Stimulated activated naive CD8-positive, alpha-beta T cell treated with anti-CD3 and anti-CD28 coated beads, Interleukin-15, Interleukin-2, amounts not matched to agents 100 ng/mL and 50 ng/mL, for 24 hours (primary cell): ENCODE results near the gene KRT73.

Experiments used
- H3K27ac Mint-ChIP-seq: one replicate; pipeline ENCODE4 v1.8.0; 2021; ENCODE audit warnings: mild to moderate bottlenecking, mixed read lengths
- H3K27me3 Mint-ChIP-seq: one replicate; pipeline ENCODE4 v1.8.0; 2021; ENCODE audit warnings: mixed read lengths
- H3K36me3 Mint-ChIP-seq: one replicate; pipeline ENCODE4 v1.8.0; 2021; ENCODE audit warnings: low read depth, mixed read lengths
- H3K4me1 Mint-ChIP-seq: one replicate; pipeline ENCODE4 v1.8.0; 2021; ENCODE audit warnings: low read depth, mixed read lengths
- H3K4me3 Mint-ChIP-seq: one replicate; pipeline ENCODE4 v1.8.0; 2021; ENCODE audit warnings: mild to moderate bottlenecking, mixed read lengths
- H3K9me3 Mint-ChIP-seq: one replicate; pipeline ENCODE4 v1.8.0; 2021; ENCODE audit warnings: mixed read lengths

KRT73 gene

DNA sequence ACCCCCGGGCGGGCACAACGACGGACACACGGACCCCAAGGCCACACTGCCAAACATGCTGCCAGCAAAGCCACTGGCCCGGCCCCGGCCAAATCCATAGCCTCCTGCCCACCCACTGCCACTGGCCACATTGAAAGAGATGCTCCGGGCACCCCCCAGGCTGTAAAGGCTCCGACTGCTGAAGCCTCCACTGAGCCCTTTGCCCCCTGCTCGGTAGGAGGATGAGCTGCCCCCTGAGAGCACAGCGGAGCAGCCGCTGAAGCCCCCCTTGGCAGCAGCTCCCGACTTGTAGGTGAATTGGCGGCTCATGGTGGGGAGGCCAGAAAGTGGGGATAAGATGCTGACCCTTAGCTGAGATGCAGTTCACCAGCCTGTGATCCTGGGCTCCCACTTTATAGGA is at the start of gene KRT73:
Gene KRT73, minus strand, starts transcription at position 344 of the 400 bp plus-strand sequence. Its CDS starts 35 bp downstream, at position 309.
- Mint-ChIP-seq H3K36me3 (no peaks in the 10 kb centered on the region), H3K9me3 (no peaks in the 10 kb centered on the region), H3K27ac (no peak within 1 kb of the TSS), H3K4me3 (no peak within 1 kb of the TSS), H3K27me3 (no peaks in the 10 kb centered on the region), H3K4me1 (peaks cover 61% of the 10 kb centered on the region)

GRCh38 chr12:52667931-52668330 is 49.6 kb upstream of the KRT73 start:
- Mint-ChIP-seq H3K9me3 (no peaks in the 10 kb centered on the region), H3K4me3 (no peak overlapping the region), H3K36me3 (no peaks in the 10 kb centered on the region), H3K27ac (no peak overlapping the region), H3K27me3 (no peaks in the 10 kb centered on the region), H3K4me1 (no peaks in the 10 kb centered on the region)

DNA sequence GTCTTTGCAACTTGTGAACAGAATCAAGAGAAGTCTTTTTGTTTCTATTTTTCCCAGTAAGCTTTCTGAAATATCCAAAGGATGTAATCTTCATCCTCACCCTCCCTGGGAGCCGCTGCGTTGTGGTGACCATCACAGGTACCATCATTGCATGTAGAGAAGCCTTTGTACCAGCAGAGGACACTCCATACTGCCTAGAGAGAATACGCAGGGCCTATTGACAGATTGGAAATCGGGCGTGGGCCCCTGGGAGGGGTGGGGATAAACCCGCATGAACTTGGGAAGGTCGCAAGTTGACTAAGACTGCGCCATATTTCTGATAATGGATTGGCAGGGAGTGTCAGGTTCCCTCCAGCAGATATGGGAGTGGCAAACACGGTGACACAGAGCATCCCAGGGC is 49.1 kb upstream of the KRT73 start:
- Mint-ChIP-seq H3K4me1 (peaks cover under 1% of the 10 kb centered on the region), H3K27me3 (no peaks in the 10 kb centered on the region), H3K4me3 (no peak overlapping the region), H3K27ac (no peak overlapping the region), H3K9me3 (no peaks in the 10 kb centered on the region), H3K36me3 (no peaks in the 10 kb centered on the region)

DNA sequence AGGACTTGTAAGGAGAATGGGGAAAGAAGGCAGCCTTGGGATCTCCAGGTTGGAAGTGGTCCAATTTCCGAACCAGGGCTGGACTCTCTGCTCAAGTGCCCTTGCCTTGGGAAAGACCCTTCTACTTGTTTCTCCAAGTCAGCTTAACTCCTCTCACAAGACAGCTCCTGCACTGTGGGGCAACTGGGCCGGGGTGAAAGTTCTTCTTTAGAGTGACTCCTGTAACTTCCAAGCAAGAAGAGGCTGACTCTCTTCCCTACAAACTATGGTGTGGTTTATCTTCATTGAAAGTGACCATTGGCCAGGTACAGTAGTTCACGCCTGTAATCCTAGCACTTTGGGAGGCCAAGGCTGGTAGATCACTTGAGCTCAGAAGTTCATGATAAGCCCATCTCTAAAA is 48.1 kb upstream of the KRT73 start:
- Mint-ChIP-seq H3K4me1 (peaks cover 9% of the 10 kb centered on the region), H3K27me3 (no peaks in the 10 kb centered on the region), H3K4me3 (no peak overlapping the region), H3K36me3 (no peaks in the 10 kb centered on the region), H3K9me3 (no peaks in the 10 kb centered on the region), H3K27ac (no peak overlapping the region)

GRCh38 chr12:52663420-52663819 is 45.1 kb upstream of the KRT73 start:
- Mint-ChIP-seq H3K27me3 (no peaks in the 10 kb centered on the region), H3K36me3 (no peaks in the 10 kb centered on the region), H3K4me1 (peaks cover 9% of the 10 kb centered on the region), H3K9me3 (no peaks in the 10 kb centered on the region), H3K4me3 (no peak overlapping the region), H3K27ac (no peak overlapping the region)

DNA sequence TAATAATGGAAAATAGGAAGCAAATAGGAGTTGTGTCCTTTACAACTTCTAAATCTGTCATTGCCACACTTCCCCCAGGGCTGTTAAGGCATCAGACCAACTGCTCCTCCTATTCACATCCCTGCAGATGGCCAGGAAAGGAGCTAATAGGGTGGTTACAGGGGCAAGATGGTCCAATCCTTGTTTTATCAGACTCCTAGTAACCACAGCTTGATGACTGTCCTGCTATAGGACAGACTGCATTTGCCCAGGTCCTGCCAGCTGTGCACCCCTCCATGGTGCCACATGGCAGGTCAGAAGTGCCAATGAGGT is 44.5 kb upstream of the KRT73 start:
- H3K27me3 Mint-ChIP-seq, result no peaks in the 10 kb centered on the region
- H3K36me3 Mint-ChIP-seq, result no peaks in the 10 kb centered on the region
- H3K4me1 Mint-ChIP-seq, result peaks cover 9% of the 10 kb centered on the region
- no peaks in the 10 kb centered on the region for H3K9me3 Mint-ChIP-seq
- no peak overlapping the region for H3K4me3 Mint-ChIP-seq
- no peak overlapping the region for H3K27ac Mint-ChIP-seq

DNA sequence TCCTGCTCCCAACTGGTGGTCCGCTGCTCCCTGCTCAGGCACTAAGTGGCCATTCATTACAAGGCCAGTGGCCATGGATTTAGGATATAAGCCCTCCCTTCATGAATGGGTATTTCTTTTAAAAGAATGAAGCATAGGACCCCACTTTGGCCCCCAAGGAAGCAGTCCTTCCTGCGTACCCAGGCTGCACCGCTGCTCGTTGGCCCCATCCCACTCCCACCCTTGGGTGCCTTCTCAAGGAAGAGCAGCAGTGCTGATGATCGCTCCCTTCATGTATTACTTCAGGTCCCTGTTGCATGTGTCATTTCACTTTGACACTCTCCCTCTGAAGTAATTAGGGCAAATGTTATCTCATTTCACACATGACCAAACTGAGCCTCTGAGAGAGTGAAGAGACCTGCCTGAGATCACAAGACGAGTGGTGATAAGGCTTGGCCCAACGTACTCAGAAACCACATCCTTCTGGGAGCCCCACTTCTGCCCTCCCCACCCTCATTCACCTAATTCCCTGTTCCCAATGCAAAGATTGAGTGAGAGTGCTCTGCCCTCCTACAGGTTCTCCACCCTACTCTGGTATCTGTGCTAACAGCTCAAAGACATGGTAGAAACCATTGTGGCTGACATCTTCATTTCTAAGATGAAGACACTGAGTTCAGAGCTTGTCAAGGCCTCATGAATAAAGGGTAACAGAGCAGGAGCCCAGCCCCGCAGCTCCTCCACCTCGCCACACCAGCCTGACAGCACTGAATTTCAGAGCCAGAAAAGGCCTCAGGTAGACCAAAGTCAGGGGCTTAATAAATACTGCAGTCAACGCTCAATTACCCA is 43.9 kb upstream of the KRT73 start:
- Mint-ChIP-seq H3K4me3 (no peak overlapping the region), H3K9me3 (no peaks in the 10 kb centered on the region), H3K4me1 (peaks cover 9% of the 10 kb centered on the region), H3K27ac (no peak overlapping the region), H3K27me3 (no peaks in the 10 kb centered on the region), H3K36me3 (no peaks in the 10 kb centered on the region)

DNA sequence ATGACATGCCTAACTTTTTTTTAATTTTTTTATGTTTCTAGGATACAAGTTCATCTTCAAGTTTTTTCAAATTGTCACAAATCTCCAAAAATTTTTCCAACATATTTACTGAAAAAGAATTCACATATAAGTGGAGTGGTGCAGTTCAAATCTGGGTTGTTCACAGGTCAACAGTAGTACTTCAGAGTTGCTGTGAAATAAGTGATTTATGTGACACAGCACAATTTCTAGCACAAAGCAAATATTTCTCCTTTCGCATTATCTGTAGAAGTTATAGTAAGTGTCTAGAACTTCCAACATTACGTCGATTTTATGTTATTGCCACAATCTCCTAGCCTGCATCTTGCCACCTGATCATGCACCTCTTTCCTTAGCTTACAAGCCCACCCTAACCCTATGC is 43.3 kb upstream of the KRT73 start:
- Mint-ChIP-seq H3K4me3 (no peak overlapping the region), H3K4me1 (peaks cover 9% of the 10 kb centered on the region), H3K27ac (no peak overlapping the region), H3K9me3 (no peaks in the 10 kb centered on the region), H3K36me3 (no peaks in the 10 kb centered on the region), H3K27me3 (no peaks in the 10 kb centered on the region)

DNA sequence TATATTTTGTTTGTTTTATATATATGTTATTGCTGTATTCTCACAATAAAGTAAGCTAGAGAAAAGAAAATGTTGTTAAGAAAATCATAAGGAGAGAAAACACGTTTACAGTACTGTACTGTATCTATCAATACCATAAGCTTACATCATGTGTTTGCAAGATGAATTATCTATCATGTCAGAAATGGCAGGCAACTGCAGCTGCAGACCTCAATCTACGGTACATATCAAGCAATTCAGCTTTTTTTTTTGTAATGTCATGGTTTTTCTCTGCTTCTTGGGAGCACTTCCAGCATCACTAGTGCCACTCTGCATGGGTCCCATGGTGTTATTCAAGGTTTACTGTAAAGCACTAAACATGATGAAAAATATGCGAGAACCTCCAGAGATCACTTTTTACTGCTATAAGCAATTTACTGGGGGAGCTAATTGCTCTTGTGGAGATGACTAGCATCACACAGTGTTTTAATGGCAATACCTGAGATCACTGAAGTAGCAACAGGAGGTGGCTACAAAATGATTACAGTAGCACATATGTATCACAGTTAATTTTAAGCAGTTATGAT is 42.7 kb upstream of the KRT73 start:
- Mint-ChIP-seq H3K4me3 (no peak overlapping the region), H3K27me3 (no peaks in the 10 kb centered on the region), H3K4me1 (peaks cover 9% of the 10 kb centered on the region), H3K36me3 (no peaks in the 10 kb centered on the region), H3K27ac (no peak overlapping the region), H3K9me3 (no peaks in the 10 kb centered on the region)

GRCh38 chr12:52659951-52660350 is 41.6 kb upstream of the KRT73 start:
- H3K36me3 Mint-ChIP-seq, result no peaks in the 10 kb centered on the region
- H3K9me3 Mint-ChIP-seq, result no peaks in the 10 kb centered on the region
- H3K4me3 Mint-ChIP-seq, result no peak overlapping the region
- no peaks in the 10 kb centered on the region for H3K27me3 Mint-ChIP-seq
- H3K27ac Mint-ChIP-seq, result no peak overlapping the region
- peaks cover 9% of the 10 kb centered on the region for H3K4me1 Mint-ChIP-seq

- Mint-ChIP-seq H3K27ac (no peak overlapping the region), H3K4me1 (peaks cover 9% of the 10 kb centered on the region), H3K4me3 (no peak overlapping the region), H3K36me3 (no peaks in the 10 kb centered on the region), H3K27me3 (no peaks in the 10 kb centered on the region), H3K9me3 (no peaks in the 10 kb centered on the region)
Observed at GRCh38 chr12:52659395-52659794, 41.0 kb upstream of the KRT73 start.

GRCh38 chr12:52658196-52658595 is 39.8 kb upstream of the KRT73 start:
- Mint-ChIP-seq H3K4me1 (peaks cover 9% of the 10 kb centered on the region), H3K27me3 (no peaks in the 10 kb centered on the region), H3K9me3 (no peaks in the 10 kb centered on the region), H3K36me3 (no peaks in the 10 kb centered on the region), H3K27ac (no peak overlapping the region), H3K4me3 (no peak overlapping the region)

DNA sequence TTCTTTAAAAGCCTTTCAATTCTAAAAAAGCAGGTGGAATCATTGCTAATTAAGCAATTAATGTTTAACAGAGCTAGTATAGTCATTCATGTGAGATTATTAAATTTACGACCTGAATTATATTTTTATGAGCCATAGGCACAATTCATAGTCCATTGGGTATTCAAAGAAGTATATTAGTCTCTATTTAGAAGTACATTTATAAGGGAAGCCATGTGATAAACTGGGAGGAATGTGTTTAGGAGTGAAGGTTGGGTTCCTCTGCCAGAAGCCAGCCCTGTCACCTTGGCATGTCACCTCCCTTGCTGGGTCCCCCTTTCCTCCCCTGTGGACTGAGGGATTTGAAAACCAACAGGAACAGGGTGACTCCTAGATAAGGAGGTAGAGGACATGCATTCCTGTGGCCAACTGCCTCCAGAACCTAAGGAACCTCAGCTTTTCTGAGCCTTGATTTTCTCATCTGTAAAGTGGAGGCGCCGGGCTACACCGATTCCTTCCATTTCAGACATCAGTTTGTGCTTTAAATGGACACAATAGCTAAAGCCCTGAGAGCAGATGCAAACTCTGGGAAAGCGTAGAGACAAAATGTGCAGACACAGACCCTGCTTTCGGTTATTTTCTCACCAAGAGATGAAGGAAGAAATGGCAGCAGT is 39.0 kb upstream of the KRT73 start:
- Mint-ChIP-seq H3K36me3 (no peaks in the 10 kb centered on the region), H3K4me1 (peaks cover 8% of the 10 kb centered on the region), H3K27me3 (no peaks in the 10 kb centered on the region), H3K27ac (no peak overlapping the region), H3K9me3 (no peaks in the 10 kb centered on the region), H3K4me3 (no peak overlapping the region)

GRCh38 chr12:52656616-52657015 is 38.3 kb upstream of the KRT73 start:
- no peaks in the 10 kb centered on the region for H3K9me3 Mint-ChIP-seq
- H3K27me3 Mint-ChIP-seq, result no peaks in the 10 kb centered on the region
- no peak overlapping the region for H3K27ac Mint-ChIP-seq
- peaks cover under 1% of the 10 kb centered on the region for H3K4me1 Mint-ChIP-seq
- no peaks in the 10 kb centered on the region for H3K36me3 Mint-ChIP-seq
- no peak overlapping the region for H3K4me3 Mint-ChIP-seq

- Mint-ChIP-seq H3K9me3 (no peaks in the 10 kb centered on the region), H3K27ac (no peak overlapping the region), H3K4me1 (no peaks in the 10 kb centered on the region), H3K4me3 (no peak overlapping the region), H3K36me3 (no peaks in the 10 kb centered on the region), H3K27me3 (no peaks in the 10 kb centered on the region)
Observed at GRCh38 chr12:52655720-52656124, 37.4 kb upstream of the KRT73 start.
